ENCODE measurements around the gene CYRIA.

DNA sequence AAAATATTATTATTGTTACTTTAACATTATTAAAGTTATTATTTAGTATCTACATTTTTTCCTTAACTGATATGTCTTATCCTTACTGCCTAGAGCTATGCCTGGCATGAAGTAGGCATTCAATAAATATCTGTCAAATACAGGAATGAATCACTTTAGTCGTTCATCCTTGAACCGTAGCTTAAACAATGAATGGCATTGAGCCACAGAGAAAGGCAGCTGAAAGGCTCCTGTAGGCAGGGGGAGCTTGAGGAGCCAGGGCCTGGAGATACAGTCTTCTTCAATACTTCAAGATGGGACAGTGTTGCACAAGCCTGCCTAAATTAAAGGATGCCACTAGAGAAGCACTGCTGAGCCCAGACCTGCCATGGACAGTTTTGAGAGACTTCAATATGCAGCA, 22.5 kb downstream of the CYRIA start:
- TF ChIP-seq, protein P1, sequence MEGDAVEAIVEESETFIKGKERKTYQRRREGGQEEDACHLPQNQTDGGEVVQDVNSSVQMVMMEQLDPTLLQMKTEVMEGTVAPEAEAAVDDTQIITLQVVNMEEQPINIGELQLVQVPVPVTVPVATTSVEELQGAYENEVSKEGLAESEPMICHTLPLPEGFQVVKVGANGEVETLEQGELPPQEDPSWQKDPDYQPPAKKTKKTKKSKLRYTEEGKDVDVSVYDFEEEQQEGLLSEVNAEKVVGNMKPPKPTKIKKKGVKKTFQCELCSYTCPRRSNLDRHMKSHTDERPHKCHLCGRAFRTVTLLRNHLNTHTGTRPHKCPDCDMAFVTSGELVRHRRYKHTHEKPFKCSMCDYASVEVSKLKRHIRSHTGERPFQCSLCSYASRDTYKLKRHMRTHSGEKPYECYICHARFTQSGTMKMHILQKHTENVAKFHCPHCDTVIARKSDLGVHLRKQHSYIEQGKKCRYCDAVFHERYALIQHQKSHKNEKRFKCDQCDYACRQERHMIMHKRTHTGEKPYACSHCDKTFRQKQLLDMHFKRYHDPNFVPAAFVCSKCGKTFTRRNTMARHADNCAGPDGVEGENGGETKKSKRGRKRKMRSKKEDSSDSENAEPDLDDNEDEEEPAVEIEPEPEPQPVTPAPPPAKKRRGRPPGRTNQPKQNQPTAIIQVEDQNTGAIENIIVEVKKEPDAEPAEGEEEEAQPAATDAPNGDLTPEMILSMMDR (optimal IDR thresholded peaks at IDR 0.05 in 1 of 3, IDR thresholded peaks at IDR 0.05 in 1 of 3, conservative IDR thresholded peaks at IDR 0.05 in 1 of 3; ENCODE audit: extremely low read depth in 1 of 3, insufficient read depth in 2 of 3, low read length in 3 of 3) = no peak
- TF ChIP-seq EZH2 (IDR thresholded peaks at IDR 0.05; ENCODE audit: low read length) = no peak
